NT2/D1 (cell line): ENCODE measurements around the gene BCCIP.

Experiments
- SUZ12 ChIP-seq: IDR thresholded peaks from 2 replicates; pipeline ENCODE4 v1.6.1; 2011; ENCODE audit not compliant: insufficient read length, insufficient read depth; ENCODE audit errors: extremely low read depth
- YY1 ChIP-seq: IDR thresholded peaks from 2 replicates; pipeline ENCODE4 v1.6.1; 2011; ENCODE audit not compliant: insufficient read length, insufficient read depth
- ZNF274 ChIP-seq: IDR thresholded peaks from 2 replicates; pipeline ENCODE4 v1.6.1; 2011; ENCODE audit warnings: mild to moderate bottlenecking, low read depth, low read length

DNA sequence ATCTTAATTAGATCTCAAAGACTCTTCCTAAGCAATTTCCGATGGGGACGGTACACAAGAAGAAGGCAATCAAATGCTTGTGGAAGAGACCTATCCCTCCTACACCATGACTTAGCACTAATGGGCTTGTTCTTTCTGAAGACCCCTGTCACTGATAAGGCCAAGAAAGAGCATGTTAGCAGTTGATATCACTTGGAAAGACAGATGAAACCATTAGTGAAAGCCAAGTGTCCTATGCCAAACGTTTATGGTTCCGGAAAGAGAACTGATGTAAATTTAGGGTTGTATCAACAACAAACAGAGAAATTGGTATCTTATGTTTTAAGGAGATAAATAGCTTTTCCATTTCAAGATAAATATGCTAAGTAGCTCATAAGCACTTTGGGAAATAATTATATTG, 6.8 kb upstream of the BCCIP start:
- TF ChIP-seq YY1 (no peak), ZNF274 (no peak), SUZ12 (no peak)
